ENCODE measurements around the gene NOXO1. TPM values are rescaled to one million over a fixed set of nuclear protein-coding genes. Genes with fewer than 3 reads are reported as not detected.
A peak's percentile ranks its signal among the peaks of the same experiment; 100 is the strongest.

Gene NOXO1
- total and polyA plus RNA-seq, 9 of the 15 experiments (the other 6 are each of a cell fraction or from before 2014, with no cell fraction given) = not detected

- Histone ChIP-seq H3K36me3 (ENCODE audit: control insufficient read depth, insufficient read depth, low read length) (peaks cover 4% of the 10 kb centered on the region; the same call in 1 of the 3 replicates), H3K79me2 (ENCODE audit: control insufficient read depth, insufficient read depth, low read length) (peaks cover 16% of the 10 kb centered on the region), H3K4me2 (ENCODE audit: insufficient read depth, low read length) (peak overlapping the region; percentile 69; the same call in 1 of the 2 replicates), H3K9me3 (replicated peaks; ENCODE audit: control insufficient read depth, insufficient read depth, low read depth, low read length) (no peaks in the 10 kb centered on the region), H3K4me3 (peak overlapping the region; percentile 32; the same call in 1 of the 2 replicates), H3K27ac (ENCODE audit: extremely low read depth, low read depth, low read length) (no peak overlapping the region), H3K27me3 (ENCODE audit: control insufficient read depth in 2 of 2, insufficient read depth in 2 of 2, low read length in 2 of 2) (no peaks in the 10 kb centered on the region), H4K20me1 (replicated peaks; ENCODE audit: control insufficient read depth, insufficient read depth, low read length) (0 out of 2 replicates have a peak, but pooled peaks cover 7% of the 10 kb centered on the region), H3K9me1 (ENCODE audit: control insufficient read depth, insufficient read depth, low read length) (peaks cover 3% of the 10 kb centered on the region), H3K9ac (ENCODE audit: insufficient read depth in 1 of 2, low read depth in 2 of 2, low read length in 2 of 2) (peak overlapping the region in 1 of 2 experiments; percentile 86; a peak in 2 of 4 replicates), H2AFZ (ENCODE audit: low read depth, low read length) (no peak overlapping the region), H3K4me1 (replicated peaks in 1 of 2; ENCODE audit: control insufficient read depth in 2 of 2, insufficient read depth in 2 of 2, low read length in 2 of 2) (peaks cover 23 to 85% of the 10 kb centered on the region in 2 experiments; a peak in 4 of 5 replicates)
- no peak for FAIRE-seq
- ChIA-PET POLR2A (interaction anchor here (0.6 to 1.3 kb wide), 3 partner anchors 127 to 192 kb away, joined by 3 to 14 read pairs (median 6); partner anchors contain the start of gene TRAF7), CTCF (ENCODE audit: low intra/inter-chr PET ratio) (no interaction called here)
- TF ChIP-seq ETS2 (tag; IDR thresholded peaks at IDR 0.05; ENCODE audit: borderline replicate concordance, poor library complexity, severe bottlenecking) = no peak
- TF ChIP-seq GATAD2B (IDR thresholded peaks at IDR 0.05; ENCODE audit: borderline replicate concordance) = no peak
- TF ChIP-seq PKNOX1 (IDR thresholded peaks at IDR 0.05) = no peak
- no peak for TF ChIP-seq MAFF (IDR thresholded peaks at IDR 0.05; ENCODE audit: low read length)
- TF ChIP-seq ZNF41 (CRISPR knock-in tag; conservative IDR thresholded peaks at IDR 0.05) = no peak
- no peak for TF ChIP-seq STAT5B (CRISPR knock-in tag; IDR thresholded peaks at IDR 0.05)
- TF ChIP-seq ZFP1 (CRISPR knock-in tag; IDR thresholded peaks at IDR 0.05) = no peak
- no peak for TF ChIP-seq TCFL5 (CRISPR knock-in tag; conservative IDR thresholded peaks at IDR 0.05)
- in situ Hi-C loops (cut with MboI) (no loop called here), intact Hi-C loops (cut with micrococcal nuclease) (no loop called here)
- 79% methylated on average over 14 of the region's 16 CpGs for WGBS (ENCODE audit: insufficient coverage, low coverage, missing lambda C conversion rate)
- DNase-seq (ENCODE audit: extremely low read depth in 1 of 4, low spot score in 3 of 4) = no peak
- ATAC-seq = no peak
- no TSS peak for BruUV-seq (replicated peaks)
These were observed 44.7 kb upstream of the NOXO1 start for GRCh38 chr16:2025878-2026460.

All from K562 (cell line).